ENCODE measurements around the gene FBXL4.

The FBXL4 gene

GRCh38 chr6:98831057-98831958, 116.4 kb downstream of the FBXL4 start:
- TF ChIP-seq CSRNP3 (CRISPR knock-in tag; IDR thresholded peaks at IDR 0.05), result no peak
- no peak for TF ChIP-seq TCF4 (CRISPR knock-in tag; IDR thresholded peaks at IDR 0.05; ENCODE audit: borderline replicate concordance)
- no peak for ATAC-seq

GRCh38 chr6:98830146-98830545, 117.6 kb downstream of the FBXL4 start:
- ATAC-seq, result no peak
- no peak for TF ChIP-seq ZFP3 (CRISPR knock-in tag; IDR thresholded peaks at IDR 0.05)
- TF ChIP-seq RARB (CRISPR knock-in tag; IDR thresholded peaks at IDR 0.05), result no peak
- no peak for TF ChIP-seq ZC3H10 (CRISPR knock-in tag; IDR thresholded peaks at IDR 0.05)
- no peak for TF ChIP-seq ESRRG (CRISPR knock-in tag; IDR thresholded peaks at IDR 0.05)
- TF ChIP-seq OSR1 (CRISPR knock-in tag; IDR thresholded peaks at IDR 0.05), result no peak
- no peak for TF ChIP-seq BACH2 (CRISPR knock-in tag; IDR thresholded peaks at IDR 0.05; ENCODE audit: borderline replicate concordance)
- TF ChIP-seq ZNF70 (CRISPR knock-in tag; IDR thresholded peaks at IDR 0.05), result no peak
- no peak for TF ChIP-seq PATZ1 (CRISPR knock-in tag; IDR thresholded peaks at IDR 0.05; ENCODE audit: borderline replicate concordance)
- TF ChIP-seq TCF4 (CRISPR knock-in tag; IDR thresholded peaks at IDR 0.05; ENCODE audit: borderline replicate concordance), result no peak
- TF ChIP-seq CSRNP3 (CRISPR knock-in tag; IDR thresholded peaks at IDR 0.05), result no peak
- no peak for TF ChIP-seq ARNTL (CRISPR knock-in tag; IDR thresholded peaks at IDR 0.05; ENCODE audit: borderline replicate concordance, low read depth)
- no peak for TF ChIP-seq PPARA (CRISPR knock-in tag; IDR thresholded peaks at IDR 0.05; ENCODE audit: borderline replicate concordance)
- TF ChIP-seq GLIS3 (CRISPR knock-in tag; IDR thresholded peaks at IDR 0.05), result no peak
- no peak for TF ChIP-seq CREB5 (CRISPR knock-in tag; IDR thresholded peaks at IDR 0.05; ENCODE audit: low read depth)
- TF ChIP-seq POU6F1 (CRISPR knock-in tag; IDR thresholded peaks at IDR 0.05; ENCODE audit: borderline replicate concordance, low read depth), result no peak
- TF ChIP-seq SNAI2 (CRISPR knock-in tag; IDR thresholded peaks at IDR 0.05), result no peak
- TF ChIP-seq ZNF565 (CRISPR knock-in tag; conservative IDR thresholded peaks at IDR 0.05; ENCODE audit: low read depth), result no peak
- no peak for TF ChIP-seq ISL1 (CRISPR knock-in tag; IDR thresholded peaks at IDR 0.05)
- no peak for TF ChIP-seq ZNF8 (CRISPR knock-in tag; IDR thresholded peaks at IDR 0.05)

- ATAC-seq, result no peak
- TF ChIP-seq ARNTL (CRISPR knock-in tag; IDR thresholded peaks at IDR 0.05; ENCODE audit: borderline replicate concordance, low read depth) (no peak), TOX (CRISPR knock-in tag; IDR thresholded peaks at IDR 0.05; ENCODE audit: borderline replicate concordance) (no peak), ISL1 (CRISPR knock-in tag; IDR thresholded peaks at IDR 0.05) (no peak), OSR1 (CRISPR knock-in tag; IDR thresholded peaks at IDR 0.05) (no peak), SNAI2 (CRISPR knock-in tag; IDR thresholded peaks at IDR 0.05) (no peak), TCF4 (CRISPR knock-in tag; IDR thresholded peaks at IDR 0.05; ENCODE audit: borderline replicate concordance) (no peak), CREB5 (CRISPR knock-in tag; IDR thresholded peaks at IDR 0.05; ENCODE audit: low read depth) (no peak), ZFP3 (CRISPR knock-in tag; IDR thresholded peaks at IDR 0.05) (no peak), ZC3H10 (CRISPR knock-in tag; IDR thresholded peaks at IDR 0.05) (no peak), ZNF70 (CRISPR knock-in tag; IDR thresholded peaks at IDR 0.05) (no peak), POU6F1 (CRISPR knock-in tag; IDR thresholded peaks at IDR 0.05; ENCODE audit: borderline replicate concordance, low read depth) (no peak), TSHZ2 (CRISPR knock-in tag; IDR thresholded peaks at IDR 0.05) (no peak), CSDC2 (CRISPR knock-in tag; IDR thresholded peaks at IDR 0.05) (no peak), ZNF8 (CRISPR knock-in tag; IDR thresholded peaks at IDR 0.05) (no peak)
Observed at GRCh38 chr6:98828941-98829411, 118.8 kb downstream of the FBXL4 start.
